ENCODE data around the gene DDX41.

DNA sequence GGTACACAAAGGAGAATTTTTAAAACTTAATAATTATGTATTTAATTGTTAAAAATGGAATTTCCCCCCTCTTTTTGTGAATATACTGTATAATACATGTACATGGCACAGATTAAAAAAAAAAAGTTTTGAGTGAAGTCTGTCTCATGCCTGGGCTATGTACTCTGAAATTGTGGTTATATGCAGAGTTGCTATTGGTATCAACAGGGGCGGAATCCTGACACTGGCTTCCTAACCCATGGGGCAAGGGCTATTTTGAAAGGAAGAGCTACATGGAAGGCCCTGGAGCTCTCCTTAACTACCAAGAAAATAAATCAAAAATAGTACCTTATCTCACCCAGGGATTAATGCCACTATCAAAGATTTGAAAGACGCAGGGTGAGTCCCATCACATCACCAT lies 38.5 kb upstream of the DDX41 start:
- TF ChIP-seq, protein P1, sequence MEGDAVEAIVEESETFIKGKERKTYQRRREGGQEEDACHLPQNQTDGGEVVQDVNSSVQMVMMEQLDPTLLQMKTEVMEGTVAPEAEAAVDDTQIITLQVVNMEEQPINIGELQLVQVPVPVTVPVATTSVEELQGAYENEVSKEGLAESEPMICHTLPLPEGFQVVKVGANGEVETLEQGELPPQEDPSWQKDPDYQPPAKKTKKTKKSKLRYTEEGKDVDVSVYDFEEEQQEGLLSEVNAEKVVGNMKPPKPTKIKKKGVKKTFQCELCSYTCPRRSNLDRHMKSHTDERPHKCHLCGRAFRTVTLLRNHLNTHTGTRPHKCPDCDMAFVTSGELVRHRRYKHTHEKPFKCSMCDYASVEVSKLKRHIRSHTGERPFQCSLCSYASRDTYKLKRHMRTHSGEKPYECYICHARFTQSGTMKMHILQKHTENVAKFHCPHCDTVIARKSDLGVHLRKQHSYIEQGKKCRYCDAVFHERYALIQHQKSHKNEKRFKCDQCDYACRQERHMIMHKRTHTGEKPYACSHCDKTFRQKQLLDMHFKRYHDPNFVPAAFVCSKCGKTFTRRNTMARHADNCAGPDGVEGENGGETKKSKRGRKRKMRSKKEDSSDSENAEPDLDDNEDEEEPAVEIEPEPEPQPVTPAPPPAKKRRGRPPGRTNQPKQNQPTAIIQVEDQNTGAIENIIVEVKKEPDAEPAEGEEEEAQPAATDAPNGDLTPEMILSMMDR (IDR thresholded peaks at IDR 0.05) = no peak
- TF ChIP-seq EP300 (IDR thresholded peaks at IDR 0.05) (no peak), POLR2AphosphoS5 (IDR thresholded peaks at IDR 0.05) (no peak), POLR2A (IDR thresholded peaks at IDR 0.05) (no peak)

Data from sigmoid colon (tissue), 4 donors.